Renal cortex interstitium (tissue), 11 donors: Measurements from ENCODE around the gene CTDNEP1. TPM values are rescaled to one million over a fixed set of nuclear protein-coding genes. Genes with fewer than 3 reads are reported as not detected.

Experiments
- DNase-seq, 11 donors: peaks; one replicate each; pipeline ENCODE4 v3.0.0-alpha.2; 2013; ENCODE audit warnings: low read depth in 9 of 11, low spot score in 4 of 11; ENCODE audit errors: extremely low read depth in 1 of 11
- polyA plus RNA-seq, 3 donors: library from polyadenylated mRNA; unstranded; fragments of 120-200 nt; gene quantifications; one replicate each; pipeline ENCODE4 v1.2.1, GENCODE V29; 2013; ENCODE audit not compliant: insufficient read length in 3 of 3

CTDNEP1 gene
- polyA plus RNA-seq, 3 donors, result 151 to 152 (median 151) TPM

- no peak for DNase-seq
These were observed 29.2 kb downstream of the CTDNEP1 start for GRCh38 chr17:7222093-7222971.

- no peak for DNase-seq
These were observed 30.0 kb downstream of the CTDNEP1 start for GRCh38 chr17:7221278-7222092.

GRCh38 chr17:7220593-7221277 lies 30.8 kb downstream of the CTDNEP1 start:
- no peak for DNase-seq

GRCh38 chr17:7219812-7220592 lies 31.5 kb downstream of the CTDNEP1 start, which contains the start of the genes ACADVL and DLG4:
TSS of gene ACADVL (plus strand) at chr17:7219938. CDS start at chr17:7219985, 47 bp downstream.
TSS of gene DLG4 (minus strand) at chr17:7219836.
- peak in 5 of 11 donors; percentile 82 to 86 (median 82) for DNase-seq

GRCh38 chr17:7219229-7219811 lies 32.2 kb downstream of the CTDNEP1 start:
- no peak for DNase-seq

GRCh38 chr17:7218758-7219157 lies 32.8 kb downstream of the CTDNEP1 start:
- no peak for DNase-seq

- DNase-seq, result no peak
These were observed 33.4 kb downstream of the CTDNEP1 start for GRCh38 chr17:7218166-7218565.

- peak in 4 of 11 donors; percentile 76 to 80 (median 78) for DNase-seq
These were observed 34.2 kb downstream of the CTDNEP1 start for GRCh38 chr17:7217113-7217987.

GRCh38 chr17:7216242-7217112 lies 35.1 kb downstream of the CTDNEP1 start:
- no peak for DNase-seq

GRCh38 chr17:7215652-7216180 lies 35.8 kb downstream of the CTDNEP1 start:
- no peak for DNase-seq

GRCh38 chr17:7215136-7215638 lies 36.3 kb downstream of the CTDNEP1 start:
- DNase-seq, result peak in 4 of 11 donors; percentile 83 to 94 (median 88)

GRCh38 chr17:7214300-7215135 lies 37.0 kb downstream of the CTDNEP1 start:
- peak in 10 of 11 donors; percentile 94 to 98 (median 98) for DNase-seq

- peak in 10 of 11 donors; percentile 84 to 95 (median 90) for DNase-seq
These were observed 37.6 kb downstream of the CTDNEP1 start for GRCh38 chr17:7213895-7214299.

GRCh38 chr17:7211491-7212273 lies 39.9 kb downstream of the CTDNEP1 start:
- DNase-seq, result no peak
